HepG2 (cell line): ENCODE measurements around the gene TJAP1. TPM values are rescaled to one million over a fixed set of nuclear protein-coding genes. Genes with fewer than 3 reads are reported as not detected.
A peak's percentile ranks its signal among the peaks of the same experiment; 100 is the strongest.

ENCODE experiments used
- ARNTL ChIP-seq: sonication (generic); formaldehyde crosslinking; IDR thresholded peaks from 2 replicates; pipeline ENCODE4 v1.4.0; 2020; ENCODE audit warnings: mild to moderate bottlenecking, missing genetic modification reagents
- ETV6 ChIP-seq: sonication (generic); formaldehyde crosslinking; conservative IDR thresholded peaks from 2 replicates; pipeline ENCODE4 v1.4.0; 2020; ENCODE audit warnings: missing genetic modification reagents
- FOXP1 ChIP-seq, 2 experiments: fragments of 450-650 bp in 1 of 2; IDR thresholded peaks; 2 replicates each; pipeline ENCODE4 v1.6.1; 2017 to 2018; ENCODE audit warnings: antibody characterized with exemption in 1 of 2
- HDAC2 ChIP-seq: sonication (generic); formaldehyde crosslinking; IDR thresholded peaks from 2 replicates; pipeline ENCODE4 v1.4.0; 2020; ENCODE audit warnings: missing genetic modification reagents
- HNF4G ChIP-seq, 2 experiments: sonication (generic) in 1 of 2; formaldehyde crosslinking in 1 of 2; IDR thresholded peaks; 2 replicates each; pipeline versions ENCODE4 v1.4.0 to v1.6.1; 2011 to 2020; ENCODE audit warnings: borderline replicate concordance in 2 of 2, low read depth in 2 of 2, mild to moderate bottlenecking in 2 of 2, low read length in 1 of 2, missing genetic modification reagents in 1 of 2, moderate library complexity in 1 of 2
- MXI1 ChIP-seq: IDR thresholded peaks from 3 replicates; pipeline ENCODE4 v1.6.1; 2012; ENCODE audit warnings: low read depth, low read length, inconsistent platforms, borderline replicate concordance
- NR2F1 ChIP-seq, 2 experiments: fragments of 450-650 bp in 1 of 2; formaldehyde crosslinking in 1 of 2; IDR thresholded peaks; 2 replicates each; pipeline versions ENCODE4 v1.5.0 to v1.6.1; 2016 to 2020; ENCODE audit warnings: mild to moderate bottlenecking in 1 of 2, missing compliant biosample characterization in 1 of 2, missing genetic modification reagents in 1 of 2, moderate library complexity in 1 of 2
- NR2F2 ChIP-seq: IDR thresholded peaks from 2 replicates; pipeline ENCODE4 v1.6.1; 2012; ENCODE audit warnings: low read depth, inconsistent platforms, borderline replicate concordance
- RCOR2 ChIP-seq: IDR thresholded peaks from 2 replicates; pipeline ENCODE4 v1.6.1; 2016; ENCODE audit warnings: missing biosample characterization, missing genetic modification reagents
- SOX5 ChIP-seq: IDR thresholded peaks from 2 replicates; pipeline ENCODE4 v1.6.1; 2016; ENCODE audit warnings: borderline replicate concordance
- TP53 ChIP-seq: sonication (generic); formaldehyde crosslinking; conservative IDR thresholded peaks from 2 replicates; pipeline ENCODE4 v1.4.0; 2020; ENCODE audit warnings: missing genetic modification reagents
- ZMYM3 ChIP-seq: sonication (generic); formaldehyde crosslinking; IDR thresholded peaks from 2 replicates; pipeline ENCODE4 v1.5.1; 2020; ENCODE audit warnings: mild to moderate bottlenecking, missing genetic modification reagents
- ZNF205 ChIP-seq: IDR thresholded peaks from 2 replicates; pipeline ENCODE4 v1.6.1; 2018; ENCODE audit warnings: missing biosample characterization, missing genetic modification reagents
- ZNF543 ChIP-seq: sonication (generic); formaldehyde crosslinking; IDR thresholded peaks from 2 replicates; pipeline ENCODE4 v1.4.0; 2020; ENCODE audit warnings: mild to moderate bottlenecking, missing genetic modification reagents
- ZNF557 ChIP-seq: sonication (generic); formaldehyde crosslinking; IDR thresholded peaks from 2 replicates; pipeline ENCODE4 v1.4.0; 2020; ENCODE audit warnings: missing genetic modification reagents
- polyA plus RNA-seq, 8 experiments: library from polyadenylated mRNA; depleted of rRNA in 3 of 8; stranded (reverse) in 7 of 8; unstranded in 1 of 8; fragments of >200 nt; fragmentation: Illumina TruSeq in 4 of 8; extraction: Trizol in 4 of 8; gene quantifications; 2 replicates each; pipeline versions ENCODE4 v1.2.1 to v1.2.3, GENCODE V29; 2011 to 2016; ENCODE audit warnings: low read depth in 4 of 8, missing spikeins in 1 of 8, mixed read lengths in 1 of 8; ENCODE audit not compliant: insufficient read depth in 1 of 8
- total RNA-seq, 5 experiments: library from RNA; depleted of rRNA; stranded (reverse); fragments of >200 nt; fragmentation: Illumina TruSeq; extraction: Trizol; gene quantifications; 2 replicates each; pipeline ENCODE4 v1.2.3, GENCODE V29; 2016; ENCODE audit warnings: low read depth in 1 of 5
- TF ChIP-seq, protein P1 (sequence below), 2 experiments: fragments of 450-650 bp in 1 of 2; sonication (generic) in 1 of 2; formaldehyde crosslinking in 1 of 2; IDR thresholded peaks; 2 replicates each; pipeline versions ENCODE4 v1.6.1 to v1.8.0; 2016 to 2022; ENCODE audit warnings: antibody characterized with exemption in 1 of 2, mild to moderate bottlenecking in 1 of 2, missing genetic modification reagents in 1 of 2
- TF ChIP-seq, protein P2 (sequence below): sonication (generic); formaldehyde crosslinking; IDR thresholded peaks from 2 replicates; pipeline ENCODE4 v1.4.0; 2020; ENCODE audit warnings: missing genetic modification reagents
- TF ChIP-seq, protein P3 (sequence below): IDR thresholded peaks from 2 replicates; pipeline ENCODE4 v1.6.1; 2016; ENCODE audit warnings: control low read depth

The TJAP1 gene
- total and polyA plus RNA-seq, 2 of the 13 experiments (the other 11 are each of a cell fraction or from before 2014, with no cell fraction given) = 15.7 to 41.6 TPM

DNA sequence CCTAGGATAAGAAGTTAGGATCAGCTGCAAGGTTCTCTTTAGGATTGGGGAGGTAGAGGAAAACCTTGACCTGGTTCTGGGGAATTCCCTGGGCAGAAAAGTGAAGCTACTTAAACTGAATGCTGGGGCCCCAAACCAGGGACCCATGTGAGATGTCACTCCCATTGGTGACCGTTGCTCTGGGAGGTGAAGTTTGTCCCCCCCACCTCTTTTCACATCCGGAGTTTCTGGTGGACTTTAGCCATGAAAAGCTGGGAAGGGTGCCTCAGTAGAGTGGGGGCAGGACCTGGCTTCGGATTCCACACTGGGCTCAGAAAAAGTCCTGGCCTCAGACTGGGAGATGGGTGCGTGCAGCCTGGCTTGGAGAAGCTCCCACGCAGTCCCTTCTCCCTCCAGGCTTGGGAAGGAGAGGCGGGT lies 13.2 kb downstream of the TJAP1 start (continued):
- TF ChIP-seq, protein P1, sequence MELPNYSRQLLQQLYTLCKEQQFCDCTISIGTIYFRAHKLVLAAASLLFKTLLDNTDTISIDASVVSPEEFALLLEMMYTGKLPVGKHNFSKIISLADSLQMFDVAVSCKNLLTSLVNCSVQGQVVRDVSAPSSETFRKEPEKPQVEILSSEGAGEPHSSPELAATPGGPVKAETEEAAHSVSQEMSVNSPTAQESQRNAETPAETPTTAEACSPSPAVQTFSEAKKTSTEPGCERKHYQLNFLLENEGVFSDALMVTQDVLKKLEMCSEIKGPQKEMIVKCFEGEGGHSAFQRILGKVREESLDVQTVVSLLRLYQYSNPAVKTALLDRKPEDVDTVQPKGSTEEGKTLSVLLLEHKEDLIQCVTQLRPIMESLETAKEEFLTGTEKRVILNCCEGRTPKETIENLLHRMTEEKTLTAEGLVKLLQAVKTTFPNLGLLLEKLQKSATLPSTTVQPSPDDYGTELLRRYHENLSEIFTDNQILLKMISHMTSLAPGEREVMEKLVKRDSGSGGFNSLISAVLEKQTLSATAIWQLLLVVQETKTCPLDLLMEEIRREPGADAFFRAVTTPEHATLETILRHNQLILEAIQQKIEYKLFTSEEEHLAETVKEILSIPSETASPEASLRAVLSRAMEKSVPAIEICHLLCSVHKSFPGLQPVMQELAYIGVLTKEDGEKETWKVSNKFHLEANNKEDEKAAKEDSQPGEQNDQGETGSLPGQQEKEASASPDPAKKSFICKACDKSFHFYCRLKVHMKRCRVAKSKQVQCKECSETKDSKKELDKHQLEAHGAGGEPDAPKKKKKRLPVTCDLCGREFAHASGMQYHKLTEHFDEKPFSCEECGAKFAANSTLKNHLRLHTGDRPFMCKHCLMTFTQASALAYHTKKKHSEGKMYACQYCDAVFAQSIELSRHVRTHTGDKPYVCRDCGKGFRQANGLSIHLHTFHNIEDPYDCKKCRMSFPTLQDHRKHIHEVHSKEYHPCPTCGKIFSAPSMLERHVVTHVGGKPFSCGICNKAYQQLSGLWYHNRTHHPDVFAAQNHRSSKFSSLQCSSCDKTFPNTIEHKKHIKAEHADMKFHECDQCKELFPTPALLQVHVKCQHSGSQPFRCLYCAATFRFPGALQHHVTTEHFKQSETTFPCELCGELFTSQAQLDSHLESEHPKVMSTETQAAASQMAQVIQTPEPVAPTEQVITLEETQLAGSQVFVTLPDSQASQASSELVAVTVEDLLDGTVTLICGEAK (IDR thresholded peaks at IDR 0.05) = no peak
- TF ChIP-seq, protein P1 (CRISPR knock-in tag; IDR thresholded peaks at IDR 0.05) = 0 out of 2 replicates have a peak, but pooled peaks have one; percentile 72
- no peak for TF ChIP-seq MXI1
- 0 out of 2 replicates have a peak, but pooled peaks have one; percentile 25 for TF ChIP-seq ZNF557 (CRISPR knock-in tag)
- TF ChIP-seq HDAC2 (CRISPR knock-in tag) = peak; percentile 89; the same call in 1 of the 2 replicates
- peak; percentile 77; the same call in 1 of the 2 replicates for TF ChIP-seq NR2F2
- TF ChIP-seq ZNF205 (CRISPR knock-in tag) = no peak
- TF ChIP-seq ZNF543 = no peak
- peak; percentile 96; the same call in 1 of the 2 replicates for TF ChIP-seq ZMYM3 (CRISPR knock-in tag)
- TF ChIP-seq, protein P2, sequence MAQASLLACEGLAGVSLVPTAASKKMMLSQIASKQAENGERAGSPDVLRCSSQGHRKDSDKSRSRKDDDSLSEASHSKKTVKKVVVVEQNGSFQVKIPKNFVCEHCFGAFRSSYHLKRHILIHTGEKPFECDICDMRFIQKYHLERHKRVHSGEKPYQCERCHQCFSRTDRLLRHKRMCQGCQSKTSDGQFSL = peak; percentile 97
- no peak; the same call in 1 of the 2 replicates for TF ChIP-seq TP53 (CRISPR knock-in tag)
- peak; percentile 99 for TF ChIP-seq HNF4G (IDR thresholded peaks at IDR 0.05; ENCODE audit: borderline replicate concordance, low read depth, low read length)
- TF ChIP-seq HNF4G (CRISPR knock-in tag; IDR thresholded peaks at IDR 0.05; ENCODE audit: borderline replicate concordance, low read depth) = no peak; the same call in 1 of the 2 replicates
- TF ChIP-seq RCOR2 = peak; percentile 81; the same call in 1 of the 2 replicates
- no peak for TF ChIP-seq ARNTL
- TF ChIP-seq NR2F1 (CRISPR knock-in tag; IDR thresholded peaks at IDR 0.05) = peak in 1 of 2 experiments; percentile 45; a peak in 2 of 4 replicates
- TF ChIP-seq, protein P3, sequence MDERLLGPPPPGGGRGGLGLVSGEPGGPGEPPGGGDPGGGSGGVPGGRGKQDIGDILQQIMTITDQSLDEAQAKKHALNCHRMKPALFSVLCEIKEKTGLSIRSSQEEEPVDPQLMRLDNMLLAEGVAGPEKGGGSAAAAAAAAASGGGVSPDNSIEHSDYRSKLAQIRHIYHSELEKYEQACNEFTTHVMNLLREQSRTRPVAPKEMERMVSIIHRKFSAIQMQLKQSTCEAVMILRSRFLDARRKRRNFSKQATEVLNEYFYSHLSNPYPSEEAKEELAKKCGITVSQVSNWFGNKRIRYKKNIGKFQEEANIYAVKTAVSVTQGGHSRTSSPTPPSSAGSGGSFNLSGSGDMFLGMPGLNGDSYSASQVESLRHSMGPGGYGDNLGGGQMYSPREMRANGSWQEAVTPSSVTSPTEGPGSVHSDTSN (CRISPR knock-in tag) = peak; percentile 64; the same call in 1 of the 2 replicates
- peak; percentile 80; the same call in 1 of the 2 replicates for TF ChIP-seq SOX5
- no peak for TF ChIP-seq FOXP1 (IDR thresholded peaks at IDR 0.05)
- TF ChIP-seq FOXP1 (CRISPR knock-in tag; IDR thresholded peaks at IDR 0.05) = peak; percentile 59; the same call in 1 of the 2 replicates
- TF ChIP-seq ETV6 (CRISPR knock-in tag) = no peak
